GM21526 (cell line): ENCODE data around the gene LAMA4.

ENCODE experiments used
- ATAC-seq: cut with Tn5 transposase; IDR thresholded peaks from one replicate; pipeline ENCODE4 v1.9.1; 2021; ENCODE audit warnings: moderate library complexity; ENCODE audit not compliant: unreplicated experiment, low FRiP score

The LAMA4 gene

GRCh38 chr6:112279031-112279935 lies 24.9 kb upstream of the LAMA4 start:
- ATAC-seq: no peak

- ATAC-seq: no peak
Measured at GRCh38 chr6:112275365-112275764, 21.0 kb upstream of the LAMA4 start.

- no peak for ATAC-seq
Measured at GRCh38 chr6:112274774-112275173, 20.4 kb upstream of the LAMA4 start.

GRCh38 chr6:112272799-112273198 lies 18.4 kb upstream of the LAMA4 start:
- ATAC-seq: no peak

GRCh38 chr6:112270756-112271155 lies 16.4 kb upstream of the LAMA4 start:
- ATAC-seq: no peak

GRCh38 chr6:112269979-112270566 lies 15.7 kb upstream of the LAMA4 start:
- ATAC-seq: no peak

- ATAC-seq: no peak
Measured at GRCh38 chr6:112269114-112269513, 14.7 kb upstream of the LAMA4 start.

GRCh38 chr6:112268654-112269053 lies 14.3 kb upstream of the LAMA4 start:
- no peak for ATAC-seq

- no peak for ATAC-seq
Measured at GRCh38 chr6:112268019-112268418, 13.7 kb upstream of the LAMA4 start.

GRCh38 chr6:112266331-112266730 lies 12.0 kb upstream of the LAMA4 start:
- ATAC-seq: no peak

GRCh38 chr6:112259337-112259675 lies 4.9 kb upstream of the LAMA4 start:
- no peak for ATAC-seq

GRCh38 chr6:112258642-112259336 lies 4.4 kb upstream of the LAMA4 start:
- no peak for ATAC-seq

GRCh38 chr6:112257178-112257855 lies 3.0 kb upstream of the LAMA4 start:
- ATAC-seq: no peak

GRCh38 chr6:112254921-112255320 lies 554 bp upstream of the LAMA4 start:
- no peak for ATAC-seq

- no peak for ATAC-seq
Measured at GRCh38 chr6:112253498-112253840, 898 bp downstream of the LAMA4 start.

- ATAC-seq: no peak
Measured at GRCh38 chr6:112252571-112253497, 1.5 kb downstream of the LAMA4 start.

- no peak for ATAC-seq
Measured at GRCh38 chr6:112251171-112251875, 3.0 kb downstream of the LAMA4 start.

GRCh38 chr6:112249489-112249888 lies 4.9 kb downstream of the LAMA4 start:
- ATAC-seq: no peak

GRCh38 chr6:112247275-112247674 lies 7.1 kb downstream of the LAMA4 start:
- no peak for ATAC-seq
